Nucleus accumbens (tissue), 56 donors: ENCODE results near the gene ADAMTS2.
A peak's percentile ranks its signal among the peaks of the same experiment; 100 is the strongest.
"Not testable (repeated sequence)": the region's sequence is repeated elsewhere in the genome, so short reads cannot be mapped to it uniquely, and the experiment has no call there.

ENCODE experiments used
- DNase-seq, 56 donors: peaks; one replicate each; lab custom pipeline; 2025; lab: John Stamatoyannopoulos, UW

ADAMTS2 gene

GRCh38 chr5:179327021-179327735, 18.1 kb downstream of the ADAMTS2 start:
- no peak for DNase-seq

DNA sequence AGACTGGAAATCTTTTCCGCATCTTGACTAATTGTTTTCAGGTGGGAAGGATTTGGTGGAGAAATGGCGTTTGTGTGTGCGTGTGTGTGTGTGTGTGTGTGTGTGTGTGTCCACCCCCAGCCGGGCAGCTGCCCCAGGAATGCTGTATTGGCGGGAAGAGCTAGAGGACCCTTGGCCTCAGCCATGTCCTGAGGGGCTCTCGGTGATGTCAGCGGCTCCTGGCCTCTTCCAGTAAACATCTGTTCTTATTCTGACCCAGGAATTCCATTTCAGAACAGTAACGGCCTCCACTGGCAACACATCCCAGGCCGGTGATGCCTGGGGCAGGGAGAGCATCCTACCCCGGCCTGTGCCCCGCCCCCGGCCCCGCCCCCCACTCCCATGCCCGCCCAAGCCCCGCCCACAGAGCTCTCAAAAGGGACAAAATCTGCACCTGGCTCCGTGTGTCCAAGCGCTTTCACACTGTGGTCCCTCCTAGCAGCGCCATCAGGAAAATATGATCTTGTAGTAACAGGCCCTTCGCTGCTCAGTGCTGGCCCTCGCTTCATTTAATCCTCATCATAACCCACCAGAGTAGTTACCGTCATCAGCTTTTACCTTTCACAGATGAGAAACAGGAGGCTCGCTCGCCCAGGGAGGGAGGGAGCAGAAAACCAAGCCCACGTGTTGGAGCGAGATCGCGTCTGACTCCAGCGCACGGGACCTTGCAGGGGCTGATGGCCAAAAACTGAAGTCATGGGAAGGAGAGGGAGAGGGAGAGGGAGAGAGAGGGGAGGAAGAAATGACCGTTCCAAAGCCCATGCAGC, 18.9 kb downstream of the ADAMTS2 start:
- no peak for DNase-seq

DNA sequence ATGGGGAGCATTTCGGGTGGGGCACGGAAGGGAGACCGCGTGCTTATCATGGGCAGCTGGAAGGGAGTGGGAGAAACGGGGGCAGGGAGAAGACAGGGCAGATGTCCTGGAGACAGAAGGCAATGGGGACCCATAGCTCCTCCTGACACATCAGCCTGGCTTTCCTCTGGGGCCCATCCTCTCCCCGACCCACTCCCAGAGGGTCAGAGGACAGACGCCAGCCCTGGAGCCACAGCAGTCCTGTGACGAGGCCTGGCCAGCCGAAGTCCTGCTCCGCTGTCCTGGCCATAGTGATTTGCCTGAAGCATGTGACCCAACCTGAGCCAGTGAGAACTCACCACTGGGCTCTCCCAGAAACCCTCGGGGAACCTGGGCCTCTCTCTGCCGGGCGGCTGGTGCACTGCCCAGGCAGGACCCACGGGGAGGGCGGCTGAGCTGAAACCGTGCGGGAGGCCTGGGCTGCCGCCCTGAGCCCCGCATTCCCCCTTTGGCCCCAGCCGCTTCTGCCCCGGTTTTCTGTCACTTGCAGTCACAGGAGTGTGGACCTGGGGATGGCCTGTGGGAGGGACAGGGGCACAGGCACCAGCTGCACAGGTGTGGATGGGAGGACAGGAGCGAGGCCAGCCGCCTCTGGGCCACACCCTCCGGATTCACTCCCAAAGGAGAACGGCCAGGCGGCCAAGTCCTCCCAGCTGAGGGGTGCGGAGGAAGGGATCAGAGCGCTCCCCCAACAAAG, 19.8 kb downstream of the ADAMTS2 start:
- no peak for DNase-seq

DNA sequence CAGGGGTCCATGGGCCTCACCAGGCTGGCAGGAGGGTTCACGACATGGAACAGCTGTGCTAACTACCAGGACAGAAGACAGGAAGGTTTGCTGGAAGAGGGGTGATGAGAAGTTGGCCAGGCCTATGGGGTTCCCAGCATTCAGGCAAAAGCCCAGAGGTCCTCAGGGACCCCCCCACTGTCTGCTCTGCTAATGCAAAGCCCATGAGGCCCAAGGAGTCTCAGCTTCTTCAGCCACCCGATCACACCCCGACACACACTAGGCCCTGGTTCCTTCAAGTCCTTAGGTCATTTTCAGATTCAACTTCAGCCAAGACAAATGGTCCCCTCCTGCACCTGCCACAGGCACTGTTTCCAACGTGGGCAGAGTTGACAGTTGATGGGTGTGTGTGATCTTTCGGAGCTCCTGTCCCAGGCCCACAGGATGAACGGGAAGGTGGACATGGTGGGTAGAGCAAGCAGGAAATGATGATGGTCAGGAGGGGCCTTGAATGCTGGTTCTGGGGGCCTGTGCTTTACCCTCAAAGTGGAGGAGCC, 20.4 kb downstream of the ADAMTS2 start:
- DNase-seq: no peak

- DNase-seq: not testable (repeated sequence)
Observed at GRCh38 chr5:179324316-179324715, 20.9 kb downstream of the ADAMTS2 start.

DNA sequence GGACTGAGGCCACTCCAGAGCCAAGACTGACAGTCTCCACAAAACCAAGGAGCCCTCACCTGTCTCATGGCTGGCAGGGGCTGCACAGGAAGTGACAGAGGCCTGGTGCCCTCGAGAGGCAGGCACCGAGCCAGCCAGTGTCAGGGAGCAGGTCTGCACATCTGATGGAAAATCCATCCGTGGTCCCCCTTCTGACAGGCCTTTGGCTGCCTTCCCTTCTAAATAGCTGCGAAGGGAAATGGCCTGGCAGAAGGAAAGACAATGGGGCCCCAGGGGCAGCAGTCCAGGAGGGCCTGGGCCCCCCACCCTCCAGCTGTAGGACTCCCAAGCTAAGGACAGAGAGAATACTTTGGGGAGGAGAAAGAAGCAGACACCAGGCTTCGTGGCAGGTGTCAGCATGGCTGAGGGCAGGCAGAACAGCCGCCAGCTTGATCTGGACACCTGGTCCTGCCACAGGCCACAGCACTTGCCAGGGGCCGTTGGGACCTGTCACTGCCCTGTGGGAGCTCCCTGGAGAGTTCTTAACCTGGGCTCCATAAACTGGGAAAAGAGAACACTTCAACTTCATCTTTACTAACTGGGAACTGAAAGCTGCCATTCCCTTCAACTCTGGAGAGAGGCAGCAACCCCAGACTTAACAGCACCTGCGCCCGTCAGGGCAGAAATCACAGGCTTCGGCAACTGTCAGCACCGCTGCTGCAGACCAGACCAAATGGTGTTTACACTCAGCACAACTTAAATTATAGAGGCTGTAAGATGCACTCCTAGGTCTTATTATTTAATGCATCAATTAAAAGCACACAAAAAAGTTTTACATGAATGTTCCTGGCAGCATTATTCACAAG, 22.0 kb downstream of the ADAMTS2 start:
- no peak for DNase-seq

DNA sequence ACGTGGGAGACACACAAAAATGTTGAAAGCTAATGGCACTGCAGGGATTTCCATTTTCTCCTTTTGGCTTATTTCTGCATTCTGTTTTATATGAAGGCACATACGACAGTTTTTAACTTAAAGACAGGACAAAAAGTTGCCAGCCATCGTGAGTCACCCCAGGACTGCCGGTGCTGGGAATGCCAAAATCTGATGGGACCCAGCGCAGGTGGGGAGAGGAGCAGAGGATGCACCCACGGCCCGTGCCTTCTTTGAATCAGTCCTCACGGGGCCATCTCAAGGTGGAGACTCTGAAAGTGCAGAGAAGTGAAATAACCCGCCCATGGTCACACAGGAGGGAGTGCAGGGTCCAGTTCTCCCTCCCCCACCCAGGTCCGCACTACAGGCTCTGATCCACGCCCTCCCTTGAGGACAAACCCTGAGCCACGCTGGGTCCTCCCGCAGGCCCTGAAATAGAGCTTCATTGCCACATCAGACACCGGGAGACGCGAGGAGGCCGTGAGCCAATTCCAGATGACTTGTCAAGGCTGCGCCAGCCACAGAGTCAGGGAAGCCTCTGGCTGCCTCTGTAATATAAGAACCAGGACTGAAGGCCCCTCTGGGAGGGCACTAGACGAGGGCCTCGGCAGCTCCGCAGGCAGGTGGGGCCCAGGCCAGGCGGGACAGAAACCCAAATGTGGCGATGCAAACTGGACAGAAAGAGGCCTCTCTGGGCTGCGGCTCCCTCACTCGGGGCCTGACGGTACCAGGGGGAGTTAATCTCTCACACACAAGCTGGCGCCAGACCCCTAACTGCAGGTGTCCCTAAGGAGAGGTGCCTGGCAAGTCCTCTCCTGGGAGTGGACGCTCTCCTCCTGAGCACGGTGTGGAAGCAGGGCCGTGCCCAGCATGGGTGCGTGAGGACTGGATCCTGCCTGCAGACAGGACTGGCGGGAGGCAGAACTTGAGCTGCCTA, 22.9 kb downstream of the ADAMTS2 start:
- DNase-seq: no peak

DNA sequence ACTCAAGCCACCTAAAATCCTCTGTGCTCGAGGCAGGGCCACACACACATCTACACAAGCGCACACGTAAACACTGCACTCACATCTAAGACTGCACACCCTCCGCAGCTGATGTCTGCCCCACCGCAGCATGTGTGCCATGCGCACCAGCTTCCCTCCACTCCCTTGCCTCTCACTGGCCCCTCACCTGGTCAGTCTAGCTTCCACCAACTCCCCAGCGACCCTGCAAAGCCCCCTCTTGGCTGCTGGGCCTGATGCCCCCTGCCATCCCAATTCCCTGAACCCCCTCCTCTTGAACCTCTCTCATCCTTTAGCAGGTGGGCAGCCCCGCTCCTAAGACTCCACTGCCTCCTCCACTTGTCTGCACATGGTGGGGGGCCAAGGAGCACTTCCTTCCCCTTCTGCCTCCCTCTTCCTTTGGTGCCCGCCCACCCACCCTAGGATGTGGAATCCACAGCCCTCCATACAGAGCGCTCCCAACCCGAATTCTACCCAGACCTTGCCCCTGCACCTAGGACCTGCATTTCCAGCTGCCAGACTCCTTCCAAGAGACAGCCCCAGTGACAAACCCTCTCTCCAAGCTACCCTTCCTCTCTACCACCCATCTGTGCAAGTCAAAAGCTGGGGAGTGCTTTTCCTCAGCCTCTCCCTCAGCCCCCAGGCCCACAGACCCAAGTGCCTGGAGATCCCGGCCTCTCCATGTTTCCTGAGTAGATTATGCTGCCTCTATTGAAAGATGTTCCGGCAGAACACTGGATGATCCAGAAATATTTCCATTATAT, 23.9 kb downstream of the ADAMTS2 start:
- no peak for DNase-seq

DNA sequence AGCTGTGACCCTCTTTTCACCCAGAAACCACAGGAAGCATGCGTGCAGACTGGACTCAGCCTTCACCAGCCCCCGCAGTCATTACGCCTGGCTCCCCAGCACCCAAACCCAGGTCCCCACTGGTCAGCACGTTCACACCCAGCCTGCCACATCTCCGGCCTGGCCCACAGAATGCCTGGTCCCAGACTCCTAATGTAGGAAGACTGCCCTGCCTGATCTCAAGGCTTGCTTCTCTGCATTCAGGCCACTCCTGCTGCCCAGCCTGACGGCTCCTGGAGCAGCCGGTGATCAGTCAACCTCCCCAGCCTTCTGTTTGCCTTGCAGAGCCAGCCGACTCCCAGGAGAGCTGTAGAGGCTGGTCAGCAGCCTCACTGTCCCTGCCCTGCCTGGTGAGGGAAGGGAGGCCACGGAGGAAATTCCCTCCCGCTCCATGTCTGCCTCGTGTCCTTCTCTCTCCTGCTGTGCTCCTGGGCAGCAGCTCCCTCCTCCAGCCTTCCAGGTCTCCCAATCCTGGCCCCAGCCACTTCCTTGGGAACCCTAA, 25.4 kb downstream of the ADAMTS2 start:
- no peak for DNase-seq

GRCh38 chr5:179319123-179319522, 26.1 kb downstream of the ADAMTS2 start:
- no peak for DNase-seq

DNA sequence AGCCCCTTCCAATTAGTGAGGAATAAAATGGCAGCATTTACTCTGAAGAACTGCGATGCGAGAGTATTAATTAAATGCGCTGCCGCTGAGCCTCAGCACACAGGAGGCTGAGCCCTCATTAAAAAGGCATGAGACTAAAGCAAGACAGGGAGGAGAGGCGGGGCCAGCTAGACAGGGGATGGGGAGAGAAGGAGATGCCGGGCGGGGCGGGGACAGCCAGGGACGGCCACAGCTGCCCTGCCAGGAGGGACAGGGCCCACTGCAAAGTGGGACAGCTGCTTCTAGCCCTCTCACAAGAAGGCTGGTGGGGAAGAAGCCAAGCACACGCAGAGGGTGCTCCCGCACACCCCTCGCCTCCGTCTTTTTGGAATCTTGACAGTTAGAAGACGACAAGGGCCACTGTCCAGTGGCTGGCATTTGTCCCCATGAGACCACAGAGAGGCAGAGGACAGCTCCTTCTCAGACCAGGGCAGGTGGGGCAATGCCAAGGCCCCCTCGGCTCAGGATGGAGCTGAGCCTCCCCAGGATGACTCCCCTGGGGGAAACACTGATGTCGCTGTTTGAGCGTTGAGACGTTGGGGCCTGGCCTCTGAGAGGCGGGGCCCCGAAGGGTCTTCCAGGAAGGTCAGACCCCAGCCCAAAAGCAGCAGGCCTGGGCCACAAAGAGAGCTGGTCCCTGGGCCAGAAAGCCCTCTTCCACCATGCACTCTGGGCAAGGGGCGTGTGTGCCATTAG, 26.9 kb downstream of the ADAMTS2 start:
- DNase-seq: peak in 3 of 56 donors; percentile 9 to 27 (median 16)

DNA sequence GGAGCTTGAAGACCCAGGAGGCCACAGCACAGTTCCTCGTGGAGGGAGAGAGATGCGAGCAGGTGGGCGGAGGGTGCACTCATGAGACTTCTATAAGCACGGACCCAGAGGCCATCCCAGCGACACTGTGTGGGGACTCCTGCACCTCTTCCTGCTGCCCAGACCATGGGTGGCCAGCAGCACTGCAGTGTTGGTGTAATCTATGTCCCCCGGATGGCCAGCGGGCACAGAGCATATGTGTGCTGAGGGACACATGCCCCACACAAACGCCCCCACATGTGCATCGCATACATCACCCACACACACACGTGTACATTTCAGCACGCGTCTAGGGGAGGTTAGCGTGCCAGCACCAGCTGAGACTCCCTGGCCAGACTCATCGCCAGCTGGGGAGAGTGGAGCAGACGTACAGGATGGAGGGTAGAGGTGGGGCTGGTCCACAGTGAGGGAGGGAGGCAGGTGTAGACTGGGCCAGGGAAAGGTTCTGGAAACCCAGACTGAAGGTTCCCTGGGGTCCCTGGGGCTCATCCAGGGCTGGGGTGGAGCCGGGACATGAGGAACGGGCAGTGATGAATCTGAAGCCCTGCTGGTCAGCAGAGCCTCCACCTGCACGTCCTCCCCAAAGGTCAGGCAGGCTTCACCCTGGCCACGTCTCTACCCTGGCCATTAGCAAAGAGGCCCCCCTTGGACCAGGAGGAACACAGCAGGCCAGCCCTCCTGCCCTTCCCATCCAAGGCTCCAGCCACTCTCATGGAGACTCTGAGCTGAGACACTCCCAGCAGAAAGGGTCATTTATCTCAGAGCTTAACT, 27.6 kb downstream of the ADAMTS2 start:
- DNase-seq: no peak

GRCh38 chr5:179316982-179317381, 28.3 kb downstream of the ADAMTS2 start:
- DNase-seq: no peak

DNA sequence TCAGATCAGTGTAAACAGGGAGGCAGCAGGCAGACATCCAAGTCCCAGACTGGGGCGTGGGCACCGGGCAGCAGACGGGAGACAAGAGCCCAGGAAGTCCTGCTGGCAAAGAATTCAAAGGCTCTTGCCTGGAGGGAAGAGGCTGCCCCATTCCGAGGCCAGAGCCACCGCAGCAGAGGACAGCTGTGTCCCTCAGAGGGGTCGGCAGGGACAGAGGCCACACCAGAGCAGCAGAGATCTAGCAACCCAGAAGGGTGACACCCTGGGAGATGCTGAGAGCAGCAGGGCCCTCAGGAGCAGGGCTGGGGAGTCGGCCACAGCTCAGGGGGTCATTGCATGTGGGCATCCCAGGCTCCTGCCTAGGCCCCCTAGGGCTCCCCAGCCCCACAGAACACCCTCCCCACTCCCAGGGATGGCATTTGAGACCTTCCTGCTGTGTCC, 29.1 kb downstream of the ADAMTS2 start:
- no peak for DNase-seq

DNA sequence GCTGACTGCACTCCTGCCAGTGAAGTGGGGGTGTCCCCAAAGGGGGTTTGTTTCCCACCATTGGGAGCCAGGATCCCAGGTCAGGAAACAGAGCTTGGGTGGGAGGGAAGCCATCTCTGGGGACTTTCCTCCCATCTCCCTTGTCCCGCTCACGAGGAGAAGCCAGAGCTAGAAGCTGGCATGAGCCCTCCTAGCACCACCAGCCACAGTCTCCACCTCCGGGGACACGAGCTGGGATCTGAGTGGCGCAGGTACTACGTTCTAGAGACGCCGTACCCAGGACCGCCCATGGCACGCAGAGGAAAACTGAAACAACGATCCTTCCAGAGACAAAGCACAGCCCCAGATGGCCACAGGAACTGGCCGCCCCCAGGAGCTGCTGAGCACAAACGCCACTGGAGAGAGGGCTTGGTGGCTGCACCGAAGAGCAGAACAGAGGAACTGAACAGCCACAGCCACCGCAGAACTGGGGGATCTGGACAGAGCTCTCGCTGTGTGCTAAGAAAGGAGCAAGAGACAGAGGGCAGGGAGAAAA, 29.8 kb downstream of the ADAMTS2 start:
- DNase-seq: no peak
